Small intestine (tissue), 7 donors: ENCODE measurements around the gene BCAR3. TPM values are rescaled to one million over a fixed set of nuclear protein-coding genes. Genes with fewer than 3 reads are reported as not detected.
"Not testable (repeated sequence)": the region's sequence is repeated elsewhere in the genome, so short reads cannot be mapped to it uniquely, and the experiment has no call there.

Experiments used
- DNase-seq, 2 donors: peaks; one replicate each; pipeline versions ENCODE4 v3.0.0 to v3.0.0-alpha.2; 2013
- FAIRE-seq: peaks from 2 replicates; lab custom pipeline; 2012; peaks lifted over from hg19 to GRCh38; lab: Jason Lieb, UNC
- H3K27ac ChIP-seq, 3 donors: one replicate each; pipeline ENCODE4 v1.5.1; 2013; ENCODE audit warnings: low read length in 2 of 3, mild to moderate bottlenecking in 2 of 3, control low read depth in 1 of 3, inconsistent platforms in 1 of 3, low read depth in 1 of 3, moderate library complexity in 1 of 3
- H3K27me3 ChIP-seq, 3 donors: one replicate each; pipeline ENCODE4 v1.6.1; 2013; ENCODE audit warnings: low read length in 3 of 3, inconsistent platforms in 1 of 3; ENCODE audit not compliant: control insufficient read depth in 3 of 3, insufficient read depth in 3 of 3
- H3K36me3 ChIP-seq, 3 donors: one replicate each; pipeline ENCODE4 v1.6.1; 2013; ENCODE audit warnings: low read length in 3 of 3, inconsistent platforms in 1 of 3, low read depth in 1 of 3, mild to moderate bottlenecking in 1 of 3, moderate library complexity in 1 of 3; ENCODE audit not compliant: control insufficient read depth in 3 of 3, insufficient read depth in 2 of 3
- H3K4me1 ChIP-seq, 3 donors: one replicate each; pipeline ENCODE4 v1.6.1; 2013; ENCODE audit warnings: low read length in 2 of 3, inconsistent platforms in 1 of 3, low read depth in 1 of 3, mild to moderate bottlenecking in 1 of 3, moderate library complexity in 1 of 3; ENCODE audit not compliant: control insufficient read depth in 3 of 3, insufficient read depth in 2 of 3
- H3K4me3 ChIP-seq, 3 donors: one replicate each; pipeline ENCODE4 v1.5.1; 2013; ENCODE audit warnings: low read length in 3 of 3, control low read depth in 1 of 3, inconsistent platforms in 1 of 3, low read depth in 1 of 3, mild to moderate bottlenecking in 1 of 3, moderate library complexity in 1 of 3
- H3K9me3 ChIP-seq, 2 donors: one replicate each; pipeline ENCODE4 v1.6.1; 2013; ENCODE audit warnings: low read depth in 1 of 2, low read length in 1 of 2; ENCODE audit not compliant: control insufficient read depth in 2 of 2, insufficient read depth in 1 of 2
- WGBS, 3 donors: extraction: QIAGEN DNeasy Blood & Tissue Kit; methylation state at CpG; one replicate each; pipeline ENCODE4 v1.1.7; 2013; 5-methylcytosine and 5-hydroxymethylcytosine counted together
- polyA plus RNA-seq, 4 donors: library from polyadenylated mRNA; stranded (reverse) in 3 of 4; unstranded in 1 of 4; fragments of 200-250 nt in 3 of 4; fragments of 120-200 nt in 1 of 4; gene quantifications; one replicate each; pipeline versions ENCODE4 v1.2.1 to v1.2.3, GENCODE V29; 2013
- donor health status: healthy with polysubstance abuse.
- donor health status: control.
- donor health status: control.
- donor health status: Bipolar disorder and iron deficiency.
- donor health status: healthy.

Gene BCAR3
- polyA plus RNA-seq, 4 donors, result 15.9 to 26.2 (median 20.1) TPM

DNA sequence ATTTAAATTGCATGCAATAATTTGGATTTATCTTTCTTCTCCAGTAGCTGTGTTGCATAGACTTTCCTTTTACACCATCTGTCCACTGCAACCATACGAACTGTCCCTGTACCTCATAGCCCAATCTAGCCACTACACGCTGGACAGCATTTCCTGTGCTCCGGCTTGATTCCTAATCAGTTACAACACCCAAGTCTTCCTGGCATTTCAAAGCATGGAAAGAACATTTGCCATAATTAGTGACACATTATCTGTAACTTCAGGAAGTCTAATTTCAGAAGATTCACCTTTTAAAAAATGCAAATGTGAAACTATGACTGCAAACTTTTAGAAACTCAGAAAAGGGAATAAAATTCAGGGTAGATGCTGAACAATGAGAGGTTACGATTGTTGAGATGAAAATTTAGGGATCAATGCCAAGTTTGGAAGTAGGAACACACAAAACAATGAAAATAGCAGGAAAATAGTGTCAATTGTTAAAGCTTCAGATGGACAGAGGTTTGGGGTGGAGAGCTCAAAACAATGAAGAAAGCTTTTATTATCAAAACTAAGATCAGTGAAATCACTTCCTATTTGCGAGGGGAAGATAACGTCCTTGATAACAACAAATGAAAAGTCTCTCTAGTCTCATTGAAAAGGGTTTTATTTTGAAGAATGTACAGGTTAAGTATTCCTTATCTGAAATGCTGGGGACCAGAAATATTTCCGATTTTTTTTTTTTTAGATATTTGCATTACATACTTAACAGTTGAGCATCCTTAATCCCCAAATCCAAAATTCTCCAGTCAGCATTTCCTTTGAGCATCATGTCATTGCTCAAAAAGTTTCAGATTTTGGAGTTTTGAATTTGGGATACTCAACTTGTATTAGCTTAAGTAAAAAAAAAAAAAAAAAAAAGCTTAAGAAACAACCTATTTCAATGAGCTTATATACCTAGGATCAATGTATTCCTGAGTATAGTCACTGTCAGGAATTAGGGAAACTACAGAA, 126.5 kb downstream of the BCAR3 start:
- Histone ChIP-seq H3K4me3 (no peak overlapping the region), H3K4me1 (peaks cover 3 to 18% (median 6%) of the 10 kb centered on the region in 3 donors), H3K9me3 (no peaks in the 10 kb centered on the region), H3K27ac (peak overlapping the region in 2 of 3 donors; percentile 8 to 43), H3K36me3 (peaks cover 2 to 5% (median 5%) of the 10 kb centered on the region in 3 donors), H3K27me3 (no peaks in the 10 kb centered on the region)
- DNase-seq, result no peak
- FAIRE-seq, result no peak
- 22 to 41% (median 35%) methylated on average over 7 of the region's 7 CpGs for WGBS, 3 donors

DNA sequence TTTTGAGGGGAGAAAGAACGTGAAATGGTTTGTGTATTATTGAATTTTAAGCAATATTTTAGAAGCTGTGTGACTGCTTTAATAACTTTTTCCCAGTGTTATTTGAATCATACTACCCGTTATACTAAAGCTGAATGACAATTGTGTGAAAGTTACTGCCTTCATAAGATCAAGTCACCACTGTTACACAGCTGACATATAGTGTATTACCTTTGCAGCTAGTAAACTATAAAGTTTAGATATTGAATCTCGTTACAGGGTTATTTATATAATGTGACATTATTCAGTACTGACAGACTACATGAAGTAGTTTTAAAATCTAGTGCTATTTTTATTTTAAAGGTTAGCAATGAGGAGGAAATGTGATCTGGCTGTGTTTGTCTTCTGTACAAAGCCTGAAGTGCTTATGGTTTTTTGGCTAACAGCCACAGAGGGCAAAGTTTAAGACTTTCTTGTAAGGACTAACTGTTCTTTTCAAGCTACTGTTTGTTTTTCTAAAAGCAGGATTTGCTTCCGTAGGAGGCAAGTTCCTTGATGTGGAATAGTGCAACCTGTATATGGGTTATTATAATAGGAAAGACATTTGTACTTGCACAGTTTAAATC, 127.6 kb downstream of the BCAR3 start:
- Histone ChIP-seq H3K36me3 (peaks cover 0 to 11% (median 3%) of the 10 kb centered on the region in 3 donors), H3K4me1 (peaks cover 3 to 18% (median 6%) of the 10 kb centered on the region in 3 donors)
- FAIRE-seq (peak; percentile 96), DNase-seq (peak; percentile 77 to 96)
- WGBS, 3 donors, result 13 to 39% (median 25%) methylated on average over 4 of the region's 4 CpGs
- H3K4me3 ChIP-seq, H3K27me3 ChIP-seq, H3K9me3 ChIP-seq, H3K27ac ChIP-seq: not testable (repeated sequence)

DNA sequence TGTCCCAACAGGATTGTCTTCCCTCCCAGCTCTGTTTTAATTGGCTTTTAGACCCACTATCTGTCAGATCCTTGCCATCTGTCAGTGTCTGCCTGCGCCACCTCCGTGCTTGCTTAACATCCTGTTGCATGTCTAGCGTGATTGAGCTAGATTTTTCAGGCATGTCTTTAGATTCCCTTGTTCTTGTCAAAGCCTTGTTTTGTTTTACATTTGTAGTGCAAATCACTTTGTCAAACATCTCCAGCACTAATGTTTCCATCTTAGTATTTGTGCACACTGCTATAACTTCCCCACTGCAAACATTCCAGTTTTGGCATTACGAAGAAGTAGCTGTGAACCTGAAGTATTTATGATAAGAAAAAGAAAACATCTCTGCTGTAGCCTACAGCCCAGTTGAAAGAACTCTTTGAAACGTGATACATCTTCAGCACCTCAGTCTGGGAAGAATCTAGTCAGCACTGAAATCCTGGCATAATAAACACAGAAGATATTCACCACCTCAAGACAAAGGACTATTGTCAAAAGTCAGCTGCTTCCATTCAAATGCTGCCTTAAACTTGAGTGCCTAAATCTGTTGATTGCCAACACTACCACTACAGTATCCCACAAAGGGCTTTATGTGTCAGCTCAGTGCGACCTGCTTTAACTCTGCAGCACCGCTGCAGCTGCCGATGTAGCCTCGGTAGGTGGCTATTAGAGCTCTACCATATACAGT, 128.7 kb downstream of the BCAR3 start:
- FAIRE-seq (no peak), DNase-seq (peak in 1 of 2 donors; percentile 35)
- peaks cover 0 to 11% (median 7%) of the 10 kb centered on the region in 3 donors for H3K36me3 ChIP-seq
- no peaks in the 10 kb centered on the region for H3K27me3 ChIP-seq
- peak overlapping the region in 1 of 3 donors; percentile 49 for H3K27ac ChIP-seq
- no peak overlapping the region for H3K4me3 ChIP-seq
- WGBS, 3 donors, result 16 to 45% (median 28%) methylated on average over 9 of the region's 9 CpGs
- no peaks in the 10 kb centered on the region for H3K9me3 ChIP-seq
- H3K4me1 ChIP-seq, result peaks cover 3 to 18% (median 6%) of the 10 kb centered on the region in 3 donors

DNA sequence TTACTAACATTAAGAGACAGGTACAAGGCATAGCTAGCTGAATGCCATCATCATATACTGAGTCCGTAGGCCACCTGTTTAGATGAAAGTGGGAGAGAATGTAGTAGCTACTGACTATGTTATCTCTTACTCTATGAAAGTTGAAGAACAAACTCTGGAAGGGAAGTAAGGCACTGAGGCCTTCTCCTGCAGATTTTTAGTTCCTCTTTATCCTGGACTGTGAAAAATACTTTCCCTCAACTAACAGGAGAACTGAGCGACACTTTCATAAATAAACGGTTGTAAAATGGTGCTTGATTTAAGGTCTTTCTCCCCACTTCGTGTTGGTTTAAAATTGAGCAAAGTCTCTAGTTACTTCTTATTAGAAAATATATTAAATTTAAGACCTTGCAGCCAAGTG, 131.8 kb downstream of the BCAR3 start:
- peaks cover 0 to 14% (median 7%) of the 10 kb centered on the region in 3 donors for H3K36me3 ChIP-seq
- H3K4me3 ChIP-seq, result no peak overlapping the region
- H3K9me3 ChIP-seq, result no peaks in the 10 kb centered on the region
- FAIRE-seq, result no peak
- no peaks in the 10 kb centered on the region for H3K27me3 ChIP-seq
- no peak for DNase-seq
- H3K27ac ChIP-seq, result no peak overlapping the region
- WGBS, 3 donors, result 80 to 90% (median 83%) methylated on average over 4 of the region's 4 CpGs
- peaks cover 3 to 28% (median 6%) of the 10 kb centered on the region in 3 donors for H3K4me1 ChIP-seq

DNA sequence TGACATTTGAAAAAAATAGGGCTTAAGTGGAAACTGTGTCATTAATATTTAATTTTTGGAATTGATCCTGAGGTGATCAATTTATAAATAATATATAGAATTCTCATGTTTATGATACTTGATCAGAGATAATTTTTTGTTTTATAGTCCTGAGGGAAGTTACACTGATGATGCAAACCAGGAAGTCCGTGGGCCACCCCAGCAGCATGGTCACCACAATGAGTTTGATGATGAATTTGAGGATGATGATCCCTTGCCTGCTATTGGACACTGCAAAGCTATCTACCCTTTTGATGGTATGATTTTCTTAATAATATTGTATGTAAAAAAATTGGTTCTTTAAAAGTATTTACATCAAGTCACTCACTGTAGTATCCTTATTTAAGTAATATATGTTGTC, 132.5 kb downstream of the BCAR3 start:
- Histone ChIP-seq H3K4me1 (peaks cover 3 to 24% (median 6%) of the 10 kb centered on the region in 3 donors), H3K27me3 (no peaks in the 10 kb centered on the region), H3K27ac (no peak overlapping the region), H3K36me3 (peaks cover 0 to 14% (median 7%) of the 10 kb centered on the region in 3 donors), H3K9me3 (no peaks in the 10 kb centered on the region), H3K4me3 (no peak overlapping the region)
- DNase-seq, result no peak
- 79 to 87% (median 87%) methylated on average over 1 of the region's 1 CpG for WGBS, 3 donors
- no peak for FAIRE-seq

DNA sequence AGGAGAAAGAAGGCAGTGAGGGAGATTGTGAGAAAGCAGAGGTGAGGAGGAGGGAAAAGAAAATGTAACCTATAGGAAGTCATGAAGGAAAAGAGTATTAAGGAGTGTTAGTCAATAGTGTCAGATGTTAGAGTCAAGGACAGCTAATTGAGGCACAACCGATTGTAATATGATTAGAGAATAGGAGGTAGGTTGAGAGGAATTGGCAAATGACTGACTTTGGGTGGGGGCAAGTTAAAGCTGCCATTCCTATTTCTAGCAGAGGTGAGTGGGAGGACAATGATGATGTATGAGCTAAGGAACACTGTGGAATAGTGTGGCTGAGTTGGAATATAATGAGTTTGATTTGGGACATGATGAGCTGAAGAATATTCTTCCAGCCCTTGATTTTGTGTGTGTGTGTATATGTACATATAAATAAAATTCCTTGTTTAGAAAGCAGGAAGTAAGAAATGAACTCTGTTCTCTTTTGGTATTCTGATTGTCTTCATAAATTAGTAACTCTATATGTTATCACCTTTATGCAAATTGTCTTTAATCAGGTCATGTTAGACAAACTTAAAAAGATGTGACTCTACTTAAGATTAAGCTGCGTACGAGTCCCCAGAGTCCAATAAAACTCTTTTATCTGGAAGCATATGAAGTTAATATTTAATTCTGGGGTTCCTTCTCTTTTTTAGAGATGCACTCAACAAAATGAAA, 135.3 kb downstream of the BCAR3 start:
- Histone ChIP-seq H3K36me3 (peaks cover 0 to 15% (median 5%) of the 10 kb centered on the region in 3 donors), H3K4me3 (no peak overlapping the region), H3K27me3 (no peaks in the 10 kb centered on the region), H3K4me1 (peaks cover 0 to 14% (median 0%) of the 10 kb centered on the region in 3 donors), H3K27ac (peak overlapping the region; percentile 27 to 60 (median 45)), H3K9me3 (no peaks in the 10 kb centered on the region)
- DNase-seq (peak; percentile 26 to 82), FAIRE-seq (no peak)
- WGBS, 3 donors, result 15 to 66% (median 37%) methylated on average over 3 of the region's 3 CpGs

DNA sequence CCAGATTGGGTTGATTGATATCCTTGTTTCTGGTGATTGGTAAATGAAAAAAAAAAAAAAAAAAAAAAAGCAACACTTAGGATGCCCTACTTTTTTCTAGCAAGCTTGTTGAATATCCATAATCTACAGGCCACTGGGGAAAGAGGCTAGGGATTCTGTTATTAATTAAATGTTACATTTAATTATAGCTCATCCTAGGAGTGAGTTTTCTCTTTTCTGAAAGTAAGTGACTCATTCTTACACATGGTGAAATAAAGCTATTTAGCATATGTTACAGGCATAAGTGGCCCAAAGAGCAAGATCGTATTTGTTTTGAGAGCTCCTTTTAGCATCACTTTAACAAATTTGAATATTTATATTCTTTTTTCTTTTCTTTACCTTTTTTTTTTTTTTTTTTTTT, 139.2 kb downstream of the BCAR3 start:
- H3K27me3 ChIP-seq, result no peaks in the 10 kb centered on the region

More for the DNA sequence above, 139.2 kb downstream of the BCAR3 start:
- FAIRE-seq (no peak), DNase-seq (no peak)
- Histone ChIP-seq H3K27ac (no peak overlapping the region), H3K4me1 (peaks cover 0 to 14% (median 0%) of the 10 kb centered on the region in 3 donors), H3K36me3 (peaks cover 0 to 7% (median 0%) of the 10 kb centered on the region in 3 donors), H3K4me3 (no peak overlapping the region), H3K9me3 (no peaks in the 10 kb centered on the region)
- 97 to 100% (median 98%) methylated on average over 1 of the region's 1 CpG for WGBS, 3 donors
